Inflammatory macrophage treated with lipopolysaccharide for 1 hour (primary cell): ENCODE data around the gene STAC3.
A peak's percentile ranks its signal among the peaks of the same experiment; 100 is the strongest.
"Not testable (repeated sequence)": the region's sequence is repeated elsewhere in the genome, so short reads cannot be mapped to it uniquely, and the experiment has no call there.

Source experiments
- DNase-seq, 2 donors: peaks; one replicate each; pipeline ENCODE4 v3.0.0-alpha.2; 2020 to 2022

Gene STAC3

GRCh38 chr12:57250956-57251355 lies at the start of gene STAC3:
Gene STAC3 (minus strand): TSS chr12:57251187. CDS start chr12:57249636, 1,551 bp downstream.
- no peak for DNase-seq

GRCh38 chr12:57299514-57300016 lies 48.6 kb upstream of the STAC3 start:
- DNase-seq: no peak

GRCh38 chr12:57296291-57296690 lies 45.3 kb upstream of the STAC3 start:
- DNase-seq: peak in 1 of 2 donors; percentile 10

GRCh38 chr12:57282073-57282472 lies 31.1 kb upstream of the STAC3 start:
- not testable (repeated sequence) for DNase-seq

GRCh38 chr12:57280211-57281062 lies 29.4 kb upstream of the STAC3 start:
- peak; percentile 85 to 97 for DNase-seq

- DNase-seq: no peak
Observed at GRCh38 chr12:57278465-57279381, 27.7 kb upstream of the STAC3 start.

GRCh38 chr12:57276935-57277563 lies 26.1 kb upstream of the STAC3 start:
- DNase-seq: peak; percentile 13 to 27

- DNase-seq: not testable (repeated sequence)
Observed at GRCh38 chr12:57276233-57276632, 25.2 kb upstream of the STAC3 start.

GRCh38 chr12:57273516-57273915 lies 22.5 kb upstream of the STAC3 start:
- DNase-seq: no peak

- no peak for DNase-seq
Observed at GRCh38 chr12:57272337-57273151, 21.6 kb upstream of the STAC3 start.

GRCh38 chr12:57270966-57271470 lies 20.0 kb upstream of the STAC3 start:
- DNase-seq: no peak

GRCh38 chr12:57268264-57268663 lies 17.3 kb upstream of the STAC3 start:
- DNase-seq: peak; percentile 23 to 41

- DNase-seq: no peak
Observed at GRCh38 chr12:57266681-57267080, 15.7 kb upstream of the STAC3 start.

- no peak for DNase-seq
Observed at GRCh38 chr12:57263096-57263495, 12.1 kb upstream of the STAC3 start.

GRCh38 chr12:57262126-57262822 lies 11.3 kb upstream of the STAC3 start:
- DNase-seq: no peak

GRCh38 chr12:57261428-57261865 lies 10.5 kb upstream of the STAC3 start:
- DNase-seq: no peak

GRCh38 chr12:57260366-57260765 lies 9.4 kb upstream of the STAC3 start:
- DNase-seq: no peak

- DNase-seq: no peak
Observed at GRCh38 chr12:57258977-57259970, 8.3 kb upstream of the STAC3 start.

GRCh38 chr12:57255916-57256315 lies 4.9 kb upstream of the STAC3 start:
- no peak for DNase-seq
